A549 (cell line): ENCODE data around the gene ATP6V0C. TPM values are rescaled to one million over a fixed set of nuclear protein-coding genes. Genes with fewer than 3 reads are reported as not detected.
A peak's percentile ranks its signal among the peaks of the same experiment; 100 is the strongest.

Experiments
- BCL3 ChIP-seq: fragments of >200 bp; sonication (Bioruptor Twin); formaldehyde crosslinking; IDR thresholded peaks from 3 replicates; pipeline ENCODE4 v1.6.1; 2016
- CHD4 ChIP-seq: fragments of 200-600 bp; sonication (generic); IDR thresholded peaks from 2 replicates; pipeline ENCODE4 v1.6.1; 2016; ENCODE audit warnings: antibody characterized with exemption, mild to moderate bottlenecking, borderline replicate concordance
- CTCF ChIP-seq: fragments of >200 bp; sonication (Bioruptor Twin); formaldehyde crosslinking; IDR thresholded peaks from 3 replicates; pipeline ENCODE4 v1.5.1; 2016
- EHF ChIP-seq: fragments of 250-450 bp; sonication (Bioruptor Pico); IDR thresholded peaks from 2 replicates; pipeline ENCODE4 v1.5.0; 2020; ENCODE audit warnings: mild to moderate bottlenecking
- EHMT2 ChIP-seq: fragments of 200-600 bp; sonication (generic); IDR thresholded peaks from 2 replicates; pipeline ENCODE4 v1.6.1; 2016; ENCODE audit warnings: antibody characterized with exemption, low read depth, mild to moderate bottlenecking, moderate library complexity
- ESRRA ChIP-seq: fragments of 150-350 bp; IDR thresholded peaks from 2 replicates; pipeline ENCODE4 v1.6.1; 2014; ENCODE audit warnings: mild to moderate bottlenecking, low read length, borderline replicate concordance
- FOSB ChIP-seq: fragments of 250-450 bp; sonication (Bioruptor Pico); IDR thresholded peaks from 2 replicates; pipeline ENCODE4 v1.5.0; 2020; ENCODE audit warnings: mild to moderate bottlenecking, moderate library complexity
- FOSL2 ChIP-seq, 2 experiments: fragments of 450-650 bp in 1 of 2; fragments of >200 bp in 1 of 2; sonication (Bioruptor Twin) in 1 of 2; formaldehyde crosslinking; IDR thresholded peaks; 2 replicates each; pipeline versions ENCODE4 v1.5.0 to v1.6.1; 2016 to 2020; ENCODE audit warnings: mild to moderate bottlenecking in 1 of 2, moderate library complexity in 1 of 2
- FOXS1 ChIP-seq: fragments of 250-450 bp; sonication (Bioruptor Pico); IDR thresholded peaks from 2 replicates; pipeline ENCODE4 v1.5.0; 2020; ENCODE audit warnings: mild to moderate bottlenecking, moderate library complexity
- HMGXB4 ChIP-seq: fragments of 250-450 bp; sonication (Bioruptor Pico); IDR thresholded peaks from 2 replicates; pipeline ENCODE4 v1.5.0; 2021; ENCODE audit warnings: mild to moderate bottlenecking, moderate library complexity, borderline replicate concordance
- HOXA7 ChIP-seq: fragments of 250-450 bp; sonication (Bioruptor Pico); IDR thresholded peaks from 2 replicates; pipeline ENCODE4 v1.5.0; 2020; ENCODE audit warnings: mild to moderate bottlenecking, moderate library complexity
- HOXB5 ChIP-seq: fragments of 250-450 bp; sonication (Bioruptor Pico); IDR thresholded peaks from 2 replicates; pipeline ENCODE4 v1.5.0; 2020; ENCODE audit warnings: mild to moderate bottlenecking, moderate library complexity
- MAFK ChIP-seq: fragments of 450-650 bp; IDR thresholded peaks from 2 replicates; pipeline ENCODE4 v1.6.1; 2014; ENCODE audit not compliant: partially characterized antibody
- MAZ ChIP-seq: fragments of 150-350 bp; IDR thresholded peaks from 2 replicates; pipeline ENCODE4 v1.6.1; 2014; ENCODE audit warnings: antibody characterized with exemption, low read depth, low read length, borderline replicate concordance
- NPAS2 ChIP-seq: fragments of 250-450 bp; sonication (Bioruptor Pico); IDR thresholded peaks from 2 replicates; pipeline ENCODE4 v1.8.0; 2022; ENCODE audit warnings: mild to moderate bottlenecking, moderate library complexity, borderline replicate concordance
- NR3C1 ChIP-seq: fragments of >200 bp; sonication (Bioruptor Twin); formaldehyde crosslinking; IDR thresholded peaks from 3 replicates; pipeline ENCODE4 v1.6.1; 2017
- PHF8 ChIP-seq: fragments of 200-600 bp; sonication (generic); IDR thresholded peaks from 2 replicates; pipeline ENCODE4 v1.6.1; 2016; ENCODE audit warnings: low read depth, mild to moderate bottlenecking, antibody characterized with exemption, moderate library complexity, borderline replicate concordance
- POLR2A ChIP-seq: IDR thresholded peaks from 2 replicates; pipeline ENCODE4 v1.6.1; 2012; ENCODE audit warnings: mild to moderate bottlenecking, low read length
- POLR2AphosphoS2 ChIP-seq: conservative IDR thresholded peaks from 2 replicates; pipeline ENCODE4 v1.6.1; 2012; ENCODE audit warnings: low read length, improper control_type of control experiment, inconsistent platforms
- RAD21 ChIP-seq, 2 experiments: fragments of >200 bp in 1 of 2; sonication (Bioruptor Twin) in 1 of 2; formaldehyde crosslinking in 1 of 2; IDR thresholded peaks in 1 of 2; conservative IDR thresholded peaks in 1 of 2; 2 replicates in 1 of 2; 3 replicates in 1 of 2; pipeline ENCODE4 v1.6.1; 2012 to 2018; ENCODE audit warnings: inconsistent platforms in 1 of 2
- SMC3 ChIP-seq: fragments of >200 bp; sonication (Bioruptor Twin); formaldehyde crosslinking; IDR thresholded peaks from 3 replicates; pipeline ENCODE4 v1.6.1; 2018; ENCODE audit warnings: inconsistent platforms
- SREBF2 ChIP-seq: fragments of 450-650 bp; IDR thresholded peaks from 2 replicates; pipeline ENCODE4 v1.6.1; 2014; ENCODE audit warnings: mild to moderate bottlenecking, moderate library complexity
- TFCP2L1 ChIP-seq: fragments of 250-450 bp; sonication (Bioruptor Pico); IDR thresholded peaks from 2 replicates; pipeline ENCODE4 v1.5.0; 2021; ENCODE audit warnings: mild to moderate bottlenecking
- TP53 ChIP-seq: fragments of 250-450 bp; sonication (Bioruptor Pico); IDR thresholded peaks from 2 replicates; pipeline ENCODE4 v1.5.0; 2021; ENCODE audit warnings: mild to moderate bottlenecking, moderate library complexity
- polyA plus RNA-seq, 4 experiments: library from polyadenylated mRNA; depleted of rRNA in 3 of 4; stranded (reverse); fragments of >200 nt; fragmentation: RNase III in 1 of 4; extraction: RNeasy Plus Mini Kit Qiagen cat#74134 plus additional on column Dnase treatment in 1 of 4; gene quantifications; 2 replicates in 3 of 4; 3 replicates in 1 of 4; pipeline ENCODE4 v1.2.3, GENCODE V29; 2011 to 2017

Gene ATP6V0C
- polyA plus RNA-seq, 2 of the 4 experiments (the other 2 are of a cell fraction), result 9.4 to 153 TPM

- TF ChIP-seq BCL3 (peak; percentile 71; the same call in 2 of the 3 replicates), POLR2AphosphoS2 (no peak), FOXS1 (CRISPR knock-in tag) (no peak), EHMT2 (no peak), CHD4 (no peak), POLR2A (peak; percentile 76), NR3C1 (no peak), ESRRA (no peak), MAFK (no peak), HMGXB4 (CRISPR knock-in tag) (no peak), CTCF (no peak), PHF8 (no peak; the same call in 1 of the 2 replicates), TFCP2L1 (CRISPR knock-in tag) (no peak), HOXA7 (CRISPR knock-in tag) (no peak), MAZ (no peak), RAD21 (conservative IDR thresholded peaks at IDR 0.05 in 1 of 2, IDR thresholded peaks at IDR 0.05 in 1 of 2) (no peak), SREBF2 (no peak), FOSB (CRISPR knock-in tag) (no peak), NPAS2 (CRISPR knock-in tag) (no peak), FOSL2 (IDR thresholded peaks at IDR 0.05) (no peak), FOSL2 (CRISPR knock-in tag; IDR thresholded peaks at IDR 0.05) (peak; percentile 23; the same call in 1 of the 2 replicates), EHF (CRISPR knock-in tag) (no peak), TP53 (CRISPR knock-in tag) (no peak), HOXB5 (CRISPR knock-in tag) (no peak), SMC3 (no peak)
Observed at GRCh38 chr16:2531696-2532493, 18.1 kb downstream of the ATP6V0C start (continued).
